Motor neuron (in vitro differentiated cells): ENCODE measurements around the gene SOCS2. TPM values are rescaled to one million over a fixed set of nuclear protein-coding genes. Genes with fewer than 3 reads are reported as not detected.

Experiments used
- ATAC-seq, 8 experiments: fragments of 200-7000 bp; cut with Tn5 transposase; replicated peaks in 6 of 8; 2 replicates each; pipeline ENCODE4 v1.8.0; 2021; ENCODE audit warnings: mild to moderate bottlenecking in 8 of 8, moderate library complexity in 8 of 8
- H3K27ac ChIP-seq, 2 donors: fragments of 250-450 bp; sonication (Bioruptor Pico); 2 replicates each; pipeline ENCODE4 v1.9.0; 2021; ENCODE audit warnings: antibody characterized with exemption in 2 of 2, mild to moderate bottlenecking in 2 of 2, moderate library complexity in 1 of 2
- H3K4me1 ChIP-seq, 2 donors: fragments of 250-450 bp; sonication (Bioruptor Pico); replicated peaks in 1 of 2; 2 replicates each; pipeline ENCODE4 v1.6.1; 2021; ENCODE audit warnings: antibody characterized with exemption in 2 of 2, mild to moderate bottlenecking in 2 of 2, moderate library complexity in 1 of 2
- H3K4me3 ChIP-seq, 5 donors: fragments of 250-450 bp; sonication (Bioruptor Pico); 2 replicates each; pipeline ENCODE4 v1.9.0; 2021; ENCODE audit warnings: antibody characterized with exemption in 5 of 5, mild to moderate bottlenecking in 5 of 5, moderate library complexity in 4 of 5
- WGBS, 10 experiments: fragments of 450-650 bp; shearing (Covaris generic); methylation state at CpG; one replicate each; pipeline ENCODE4 v1.0.0; 2022; 5-methylcytosine and 5-hydroxymethylcytosine counted together
- in situ Hi-C, 9 experiments: fragments of 400-800 bp; cut with MboI; loops; one replicate each; pipeline ENCODE4 v1.15.0; 2021; ENCODE audit warnings: low sequenced_read_pairs in 9 of 9, low pct_unique_long_range_greater_than_20kb in 2 of 9; ENCODE audit not compliant: unreplicated experiment in 9 of 9
- total RNA-seq, 8 experiments: library from RNA; unstranded; fragments of 300-600 nt; gene quantifications; 2 replicates each; pipeline versions ENCODE4 v1.2.3 to v1.2.4, GENCODE V29; 2022

The SOCS2 gene
- total RNA-seq, 8 experiments from 2014 or later = 0.87 to 25.5 (median 14.6) TPM

- in situ Hi-C loops = no loop called here
These were observed 53.7 kb downstream of the SOCS2 start for GRCh38 chr12:93626160-93626559.

More at GRCh38 chr12:93626160-93626559, 53.7 kb downstream of the SOCS2 start:
- WGBS, 10 experiments = 58 to 95% (median 81%) methylated on average over 1 to 4 of the region's 4 CpGs; no CpG with 5 or more reads in 2 of the 10 experiments
- H3K4me1 ChIP-seq = no peaks in the 10 kb centered on the region
- ATAC-seq = no peak
- no peak overlapping the region for H3K4me3 ChIP-seq
- no peak overlapping the region for H3K27ac ChIP-seq

Other genes starting within 250 kb of the SOCS2 start
- 10 to 100 TPM; 31.8 to 75.1 (median 39.7) TPM for gene NUDT4, start 194.8 kb upstream of the SOCS2 start, total RNA-seq
- 100 to 1,000 TPM in 4 of 8 experiments, 10 to 100 TPM in 4; 62.2 to 129 (median 101) TPM for gene UBE2N, start 130.7 kb upstream of the SOCS2 start, total RNA-seq
- 100 to 1,000 TPM in 1 of 8 experiments, 10 to 100 TPM in 7; 61.0 to 105 (median 77.9) TPM for gene MRPL42, start 105.2 kb upstream of the SOCS2 start, total RNA-seq
- gene CRADD, start 104.7 kb downstream of the SOCS2 start, total RNA-seq = 10 to 100 TPM in 4 of 8 experiments, 1 to 10 TPM in 4; 8.0 to 21.3 (median 10.4) TPM